Measurements from ENCODE around the gene TLE3. TPM values are rescaled to one million over a fixed set of nuclear protein-coding genes. Genes with fewer than 3 reads are reported as not detected.

Gene TLE3
- total RNA-seq, 2 donors from 2014 or later = 16.6 to 33.9 TPM

GRCh38 chr15:70127770-70128413 lies 30.2 kb upstream of the TLE3 start:
- Histone ChIP-seq H3K36me3 (replicated peaks in 1 of 2; ENCODE audit: insufficient read depth in 1 of 2, low read depth in 2 of 2) (no peaks in the 10 kb centered on the region), H3K4me1 (peaks cover 8% of the 10 kb centered on the region), H3K9me3 (no peaks in the 10 kb centered on the region), H3K4me3 (no peak overlapping the region), H3K27me3 (no peaks in the 10 kb centered on the region), H3K27ac (no peak overlapping the region)
- DNase-seq (no peak), ATAC-seq (no peak)
- TF ChIP-seq CTCF (IDR thresholded peaks at IDR 0.05) = no peak
- TF ChIP-seq POLR2A (IDR thresholded peaks at IDR 0.05) = no peak
- 68 to 73% methylated on average over 3 of the region's 3 CpGs for WGBS, 2 donors
- intact Hi-C loops (cut with DNase I) = no loop called here

- H3K27ac ChIP-seq = no peak overlapping the region
- no peaks in the 10 kb centered on the region for H3K27me3 ChIP-seq
- WGBS, 2 donors = 33 to 38% methylated on average over 6 of the region's 6 CpGs
- H3K4me1 ChIP-seq = peaks cover 8% of the 10 kb centered on the region
- peak; percentile 42 to 48 (median 44) for DNase-seq
- peak; percentile 45 for ATAC-seq
- no peak overlapping the region for H3K4me3 ChIP-seq
- TF ChIP-seq CTCF (IDR thresholded peaks at IDR 0.05) (no peak), POLR2A (IDR thresholded peaks at IDR 0.05) (no peak)
- intact Hi-C loops (cut with DNase I) = no loop called here
- H3K36me3 ChIP-seq (replicated peaks in 1 of 2; ENCODE audit: insufficient read depth in 1 of 2, low read depth in 2 of 2) = no peaks in the 10 kb centered on the region
- no peaks in the 10 kb centered on the region for H3K9me3 ChIP-seq
These were observed 29.6 kb upstream of the TLE3 start for GRCh38 chr15:70127288-70127746.

GRCh38 chr15:70126362-70126761 lies 28.6 kb upstream of the TLE3 start:
- WGBS, 2 donors = 69 to 79% methylated on average over 4 of the region's 4 CpGs
- Histone ChIP-seq H3K27ac (no peak overlapping the region), H3K4me1 (peaks cover 8% of the 10 kb centered on the region), H3K4me3 (no peak overlapping the region), H3K9me3 (no peaks in the 10 kb centered on the region), H3K27me3 (no peaks in the 10 kb centered on the region), H3K36me3 (replicated peaks in 1 of 2; ENCODE audit: insufficient read depth in 1 of 2, low read depth in 2 of 2) (no peaks in the 10 kb centered on the region)
- no peak for TF ChIP-seq CTCF (IDR thresholded peaks at IDR 0.05)
- TF ChIP-seq POLR2A (IDR thresholded peaks at IDR 0.05) = no peak
- intact Hi-C loops (cut with DNase I) = no loop called here
- ATAC-seq (no peak), DNase-seq (no peak)

GRCh38 chr15:70125605-70126004 lies 27.9 kb upstream of the TLE3 start:
- ATAC-seq (no peak), DNase-seq (no peak)
- H3K4me3 ChIP-seq = no peak overlapping the region
- H3K27ac ChIP-seq = no peak overlapping the region
- no peak for TF ChIP-seq POLR2A (IDR thresholded peaks at IDR 0.05)
- no peak for TF ChIP-seq CTCF (IDR thresholded peaks at IDR 0.05)
- intact Hi-C loops (cut with DNase I) = no loop called here
- WGBS, 2 donors = 80 to 95% methylated on average over 5 of the region's 5 CpGs
- H3K4me1 ChIP-seq = peaks cover 8% of the 10 kb centered on the region
- no peaks in the 10 kb centered on the region for H3K36me3 ChIP-seq (replicated peaks in 1 of 2; ENCODE audit: insufficient read depth in 1 of 2, low read depth in 2 of 2)
- no peaks in the 10 kb centered on the region for H3K27me3 ChIP-seq
- no peaks in the 10 kb centered on the region for H3K9me3 ChIP-seq

All from body of pancreas (tissue), 4 donors.